ENCODE results near the gene SPTB.

Gene SPTB

DNA sequence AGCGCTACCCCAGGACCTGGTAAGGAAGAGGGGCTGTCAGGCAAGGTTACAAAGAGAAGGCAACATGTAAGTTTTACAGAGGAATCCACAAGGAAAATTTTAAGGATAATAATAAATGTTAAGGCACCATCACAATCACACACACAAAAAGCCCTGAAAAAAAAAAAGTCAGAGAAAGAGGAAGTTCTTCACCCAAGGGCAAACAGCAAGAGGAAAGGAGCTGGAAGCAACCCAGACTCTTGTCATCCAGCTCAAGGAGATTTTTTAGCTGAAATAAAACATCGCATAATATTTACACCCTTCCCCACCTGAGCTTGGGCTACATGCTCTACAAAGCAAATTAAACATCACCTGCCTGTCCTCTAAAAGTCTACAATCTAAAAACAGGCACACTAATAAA, 9.5 kb downstream of the SPTB start:
- no peak overlapping the region for H3K23ac ChIP-seq (ENCODE audit: low read depth, low read length, poor library complexity)
- H3K27me3 ChIP-seq (ENCODE audit: control insufficient read depth in 3 of 3, insufficient read depth in 3 of 3, low read depth in 1 of 3, low read length in 3 of 3), result peaks cover 0 to 75% (median 0%) of the 10 kb centered on the region in 3 experiments
- no peak overlapping the region for H2AFZ ChIP-seq (ENCODE audit: low read length)
- no peak overlapping the region for H2BK120ac ChIP-seq (ENCODE audit: low read depth, low read length)
- H3K18ac ChIP-seq (ENCODE audit: low read length), result no peak overlapping the region
- H2BK5ac ChIP-seq (ENCODE audit: low read length), result no peak overlapping the region
- H3K36me3 ChIP-seq (replicated peaks in 1 of 2; ENCODE audit: control insufficient read depth in 2 of 2, insufficient read depth in 2 of 2, low read length in 2 of 2), result no peaks in the 10 kb centered on the region
- H2AK5ac ChIP-seq (ENCODE audit: low read depth, low read length), result no peak overlapping the region
- H3K14ac ChIP-seq (ENCODE audit: low read length), result no peak overlapping the region
- H4K91ac ChIP-seq (ENCODE audit: low read depth, low read length, poor library complexity), result no peak overlapping the region
- H2BK12ac ChIP-seq (ENCODE audit: low read length), result no peak overlapping the region
- H3K4me2 ChIP-seq (ENCODE audit: insufficient read depth, low read length, poor library complexity, severe bottlenecking), result no peak overlapping the region
- no peak overlapping the region for H2BK15ac ChIP-seq (ENCODE audit: low read length)
- peaks cover 0 to 5% of the 10 kb centered on the region in 2 donors for H3K4me1 ChIP-seq (ENCODE audit: control insufficient read depth in 2 of 2, insufficient read depth in 1 of 2, low read depth in 1 of 2, low read length in 2 of 2)
- no peak overlapping the region for H4K8ac ChIP-seq (ENCODE audit: low read depth, low read length)
- H3K79me1 ChIP-seq (ENCODE audit: low read depth, low read length), result no peaks in the 10 kb centered on the region
- no peak overlapping the region for H3K4ac ChIP-seq (ENCODE audit: low read length)
- no peak overlapping the region for H3K9ac ChIP-seq (ENCODE audit: low read depth, low read length, poor library complexity)
- no peak overlapping the region for H3K4me3 ChIP-seq (ENCODE audit: low read length in 2 of 2)
- no peak for DNase-seq (ENCODE audit: low spot score)
- H3K9me3 ChIP-seq (replicated peaks in 1 of 2; ENCODE audit: control insufficient read depth in 2 of 2, insufficient read depth in 1 of 2, low read depth in 1 of 2, low read length in 2 of 2), result no peaks in the 10 kb centered on the region
- no CpG with 5 or more reads among the region's 2 CpGs for WGBS, 2 donors (ENCODE audit: extremely low coverage in 2 of 2, insufficient read length in 2 of 2, insufficient replicate concordance in 1 of 2)
- no peak overlapping the region for H3K27ac ChIP-seq (replicated peaks; ENCODE audit: low read length)

DNA sequence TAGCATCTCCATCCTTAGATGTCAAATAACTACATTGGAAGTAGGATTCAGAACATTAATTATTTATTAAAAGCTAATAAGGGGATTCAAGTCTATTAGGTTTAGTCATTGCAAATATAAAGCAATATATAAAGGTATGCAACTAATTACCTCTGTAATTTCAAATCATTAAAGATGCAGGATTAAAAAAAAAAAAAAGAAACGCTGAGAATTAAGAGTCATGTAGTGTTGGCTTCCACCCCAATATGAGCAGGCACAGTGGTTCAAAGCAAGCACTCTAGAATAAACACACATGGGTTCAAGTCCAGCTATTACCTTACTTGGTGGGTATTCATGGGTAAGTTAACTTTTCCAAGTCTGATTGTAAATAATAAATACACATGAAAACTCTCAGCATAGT, 10.9 kb downstream of the SPTB start:
- H3K27ac ChIP-seq (replicated peaks; ENCODE audit: low read length), result no peak overlapping the region
- H2AK5ac ChIP-seq (ENCODE audit: low read depth, low read length), result no peak overlapping the region
- no peak overlapping the region for H2BK15ac ChIP-seq (ENCODE audit: low read length)
- peaks cover 0 to 69% (median 0%) of the 10 kb centered on the region in 3 experiments for H3K27me3 ChIP-seq (ENCODE audit: control insufficient read depth in 3 of 3, insufficient read depth in 3 of 3, low read depth in 1 of 3, low read length in 3 of 3)
- H3K4ac ChIP-seq (ENCODE audit: low read length), result no peak overlapping the region
- DNase-seq (ENCODE audit: low spot score), result no peak
- no peaks in the 10 kb centered on the region for H3K79me1 ChIP-seq (ENCODE audit: low read depth, low read length)
- no peak overlapping the region for H3K9ac ChIP-seq (ENCODE audit: low read depth, low read length, poor library complexity)
- no peak overlapping the region for H4K91ac ChIP-seq (ENCODE audit: low read depth, low read length, poor library complexity)
- H2BK12ac ChIP-seq (ENCODE audit: low read length), result no peak overlapping the region
- H4K8ac ChIP-seq (ENCODE audit: low read depth, low read length), result no peak overlapping the region
- no CpG with 5 or more reads among the region's 1 CpG for WGBS, 2 donors (ENCODE audit: extremely low coverage in 2 of 2, insufficient read length in 2 of 2, insufficient replicate concordance in 1 of 2)
- H3K36me3 ChIP-seq (replicated peaks in 1 of 2; ENCODE audit: control insufficient read depth in 2 of 2, insufficient read depth in 2 of 2, low read length in 2 of 2), result no peaks in the 10 kb centered on the region
- no peak overlapping the region for H2AFZ ChIP-seq (ENCODE audit: low read length)
- no peak overlapping the region for H3K14ac ChIP-seq (ENCODE audit: low read length)
- no peak overlapping the region for H3K4me2 ChIP-seq (ENCODE audit: insufficient read depth, low read length, poor library complexity, severe bottlenecking)
- peaks cover 0 to 5% of the 10 kb centered on the region in 2 donors for H3K4me1 ChIP-seq (ENCODE audit: control insufficient read depth in 2 of 2, insufficient read depth in 1 of 2, low read depth in 1 of 2, low read length in 2 of 2)
- no peak overlapping the region for H3K4me3 ChIP-seq (ENCODE audit: low read length in 2 of 2)
- no peak overlapping the region for H2BK120ac ChIP-seq (ENCODE audit: low read depth, low read length)
- H3K18ac ChIP-seq (ENCODE audit: low read length), result no peak overlapping the region
- no peaks in the 10 kb centered on the region for H3K9me3 ChIP-seq (replicated peaks in 1 of 2; ENCODE audit: control insufficient read depth in 2 of 2, insufficient read depth in 1 of 2, low read depth in 1 of 2, low read length in 2 of 2)
- H3K23ac ChIP-seq (ENCODE audit: low read depth, low read length, poor library complexity), result no peak overlapping the region
- no peak overlapping the region for H2BK5ac ChIP-seq (ENCODE audit: low read length)

DNA sequence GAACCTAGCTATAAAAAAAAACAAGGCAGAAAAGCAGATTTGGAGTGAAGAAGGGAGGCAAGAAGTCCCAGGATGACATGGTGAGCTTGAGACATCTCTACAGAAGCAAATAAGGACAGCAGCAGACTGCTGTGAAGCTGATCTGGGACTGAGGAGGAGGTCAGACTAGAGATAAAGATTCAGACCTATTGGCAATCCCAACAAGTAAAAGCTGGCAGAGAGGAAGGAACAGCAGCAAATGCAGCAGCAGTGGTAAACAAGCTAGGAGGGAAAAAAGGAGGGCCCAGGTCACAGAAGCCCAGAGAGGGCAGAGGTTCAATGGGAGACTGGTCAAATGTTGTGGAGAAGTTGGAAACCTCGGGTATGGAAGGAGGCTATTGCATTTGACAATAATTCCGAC, 11.3 kb downstream of the SPTB start:
- Histone ChIP-seq H2BK5ac (ENCODE audit: low read length) (no peak overlapping the region), H3K4ac (ENCODE audit: low read length) (no peak overlapping the region), H3K4me2 (ENCODE audit: insufficient read depth, low read length, poor library complexity, severe bottlenecking) (no peak overlapping the region), H2AFZ (ENCODE audit: low read length) (no peak overlapping the region), H3K18ac (ENCODE audit: low read length) (no peak overlapping the region), H4K91ac (ENCODE audit: low read depth, low read length, poor library complexity) (no peak overlapping the region), H2BK15ac (ENCODE audit: low read length) (no peak overlapping the region), H2BK12ac (ENCODE audit: low read length) (no peak overlapping the region), H3K36me3 (replicated peaks in 1 of 2; ENCODE audit: control insufficient read depth in 2 of 2, insufficient read depth in 2 of 2, low read length in 2 of 2) (no peaks in the 10 kb centered on the region), H3K9ac (ENCODE audit: low read depth, low read length, poor library complexity) (no peak overlapping the region), H3K27me3 (ENCODE audit: control insufficient read depth in 3 of 3, insufficient read depth in 3 of 3, low read depth in 1 of 3, low read length in 3 of 3) (peaks cover 0 to 69% (median 0%) of the 10 kb centered on the region in 3 experiments), H3K4me1 (ENCODE audit: control insufficient read depth in 2 of 2, insufficient read depth in 1 of 2, low read depth in 1 of 2, low read length in 2 of 2) (peaks cover 0 to 5% of the 10 kb centered on the region in 2 donors), H3K27ac (replicated peaks; ENCODE audit: low read length) (no peak overlapping the region), H3K4me3 (ENCODE audit: low read length in 2 of 2) (no peak overlapping the region), H4K8ac (ENCODE audit: low read depth, low read length) (no peak overlapping the region), H3K9me3 (replicated peaks in 1 of 2; ENCODE audit: control insufficient read depth in 2 of 2, insufficient read depth in 1 of 2, low read depth in 1 of 2, low read length in 2 of 2) (no peaks in the 10 kb centered on the region), H2BK120ac (ENCODE audit: low read depth, low read length) (no peak overlapping the region), H2AK5ac (ENCODE audit: low read depth, low read length) (no peak overlapping the region), H3K14ac (ENCODE audit: low read length) (no peak overlapping the region), H3K23ac (ENCODE audit: low read depth, low read length, poor library complexity) (no peak overlapping the region), H3K79me1 (ENCODE audit: low read depth, low read length) (no peaks in the 10 kb centered on the region)
- DNase-seq (ENCODE audit: low spot score), result no peak
- no CpG with 5 or more reads among the region's 2 CpGs for WGBS, 2 donors (ENCODE audit: extremely low coverage in 2 of 2, insufficient read length in 2 of 2, insufficient replicate concordance in 1 of 2)

DNA sequence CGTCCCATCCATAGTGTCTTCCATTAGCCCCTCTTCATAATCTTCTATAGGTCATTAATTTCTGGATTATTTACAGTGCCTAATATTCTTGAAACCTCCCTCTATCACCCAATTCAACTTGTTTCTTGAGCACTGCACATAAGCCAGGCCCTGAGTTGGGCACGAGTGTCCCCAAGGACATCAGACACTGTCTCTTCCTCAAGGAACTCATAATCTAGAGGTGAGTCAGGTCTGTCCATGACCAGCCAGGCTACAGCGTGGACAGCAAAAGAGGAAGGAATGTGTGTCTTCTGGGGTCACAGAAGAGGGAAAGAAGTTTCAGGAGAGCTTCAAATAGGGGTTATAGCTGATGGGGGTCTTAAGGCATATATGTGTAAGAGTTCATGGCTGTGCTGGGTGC, 12.5 kb downstream of the SPTB start:
- Histone ChIP-seq H2AK5ac (ENCODE audit: low read depth, low read length) (no peak overlapping the region), H3K18ac (ENCODE audit: low read length) (no peak overlapping the region), H4K8ac (ENCODE audit: low read depth, low read length) (no peak overlapping the region), H3K9ac (ENCODE audit: low read depth, low read length, poor library complexity) (no peak overlapping the region), H3K23ac (ENCODE audit: low read depth, low read length, poor library complexity) (no peak overlapping the region), H3K9me3 (replicated peaks in 1 of 2; ENCODE audit: control insufficient read depth in 2 of 2, insufficient read depth in 1 of 2, low read depth in 1 of 2, low read length in 2 of 2) (no peaks in the 10 kb centered on the region), H2BK15ac (ENCODE audit: low read length) (no peak overlapping the region), H3K4me3 (ENCODE audit: low read length in 2 of 2) (no peak overlapping the region), H3K36me3 (replicated peaks in 1 of 2; ENCODE audit: control insufficient read depth in 2 of 2, insufficient read depth in 2 of 2, low read length in 2 of 2) (no peaks in the 10 kb centered on the region), H3K4ac (ENCODE audit: low read length) (no peak overlapping the region), H2BK120ac (ENCODE audit: low read depth, low read length) (no peak overlapping the region), H2AFZ (ENCODE audit: low read length) (no peak overlapping the region), H3K14ac (ENCODE audit: low read length) (no peak overlapping the region), H3K27me3 (ENCODE audit: control insufficient read depth in 3 of 3, insufficient read depth in 3 of 3, low read depth in 1 of 3, low read length in 3 of 3) (peaks cover 0 to 61% (median 0%) of the 10 kb centered on the region in 3 experiments), H3K4me1 (ENCODE audit: control insufficient read depth in 2 of 2, insufficient read depth in 1 of 2, low read depth in 1 of 2, low read length in 2 of 2) (peaks cover 0 to 5% of the 10 kb centered on the region in 2 donors), H2BK12ac (ENCODE audit: low read length) (no peak overlapping the region), H2BK5ac (ENCODE audit: low read length) (no peak overlapping the region), H3K27ac (replicated peaks; ENCODE audit: low read length) (no peak overlapping the region), H4K91ac (ENCODE audit: low read depth, low read length, poor library complexity) (no peak overlapping the region), H3K79me1 (ENCODE audit: low read depth, low read length) (no peaks in the 10 kb centered on the region), H3K4me2 (ENCODE audit: insufficient read depth, low read length, poor library complexity, severe bottlenecking) (no peak overlapping the region)
- no peak for DNase-seq (ENCODE audit: low spot score)
- WGBS, 2 donors (ENCODE audit: extremely low coverage in 2 of 2, insufficient read length in 2 of 2, insufficient replicate concordance in 1 of 2), result no CpG with 5 or more reads among the region's 3 CpGs
